IMR-90 (cell line): Measurements from ENCODE around the gene CFAP299. TPM values are rescaled to one million over a fixed set of nuclear protein-coding genes. Genes with fewer than 3 reads are reported as not detected.

Source experiments
- ATAC-seq: fragments of 200-7000 bp; cut with Tn5 transposase; 2 replicates; pipeline ENCODE4 v1.9.1; 2020; ENCODE audit warnings: low read depth, mild to moderate bottlenecking, moderate library complexity
- BruUV-seq: library from RNA; stranded (reverse); fragments of 400-500 nt; replicated peaks from 2 replicates; lab custom pipeline; 2021; lab: Mats Ljungman, UMichigan
- CTCF ChIA-PET: fragments of 300-600 bp; formaldehyde crosslinking; extraction: SDS; loops from one replicate; lab custom pipeline; 2021; ENCODE audit warnings: antibody characterized with exemption; lab: Yijun Ruan, JAX
- POLR2A ChIA-PET: fragments of 300-600 bp; sonication (Branson Sonifier 250); formaldehyde crosslinking; loops from one replicate; lab custom pipeline; 2022; ENCODE audit warnings: antibody characterized with exemption; ENCODE audit not compliant: unreplicated experiment; lab: Charles Lee
- DNase-seq: peaks from one replicate; pipeline ENCODE4 v3.0.0; 2013
- H2AFZ ChIP-seq: replicated peaks from 2 replicates; pipeline ENCODE3; 2013; ENCODE audit warnings: low read length, mild to moderate bottlenecking; ENCODE audit not compliant: poor library complexity
- H2AK5ac ChIP-seq: 2 replicates; pipeline ENCODE4 v1.6.1; 2013; ENCODE audit warnings: low read depth, low read length, inconsistent platforms
- H2AK9ac ChIP-seq: replicated peaks from 2 replicates; pipeline ENCODE3; 2013; ENCODE audit warnings: mild to moderate bottlenecking, low read depth, low read length, moderate library complexity; ENCODE audit not compliant: poor library complexity
- H2BK120ac ChIP-seq: 2 replicates; pipeline ENCODE4 v1.6.1; 2013; ENCODE audit warnings: low read depth, low read length, inconsistent platforms
- H2BK15ac ChIP-seq: 3 replicates; pipeline ENCODE4 v1.6.1; 2013; ENCODE audit warnings: low read depth, low read length, inconsistent platforms
- H2BK20ac ChIP-seq: 2 replicates; pipeline ENCODE4 v1.6.1; 2013; ENCODE audit warnings: low read depth, mild to moderate bottlenecking, inconsistent platforms, low read length, moderate library complexity
- H2BK5ac ChIP-seq: 2 replicates; pipeline ENCODE4 v1.6.1; 2013; ENCODE audit warnings: mild to moderate bottlenecking, low read depth, low read length, inconsistent platforms; ENCODE audit not compliant: poor library complexity, severe bottlenecking
- H3K14ac ChIP-seq: replicated peaks from 2 replicates; pipeline ENCODE4 v1.6.1; 2013; ENCODE audit warnings: low read depth, low read length, inconsistent platforms
- H3K18ac ChIP-seq: 2 replicates; pipeline ENCODE4 v1.6.1; 2013; ENCODE audit warnings: low read depth, low read length, control low read depth
- H3K23ac ChIP-seq: 2 replicates; pipeline ENCODE4 v1.6.1; 2013; ENCODE audit warnings: low read depth, low read length, inconsistent platforms
- H3K27ac ChIP-seq: 2 replicates; pipeline ENCODE4 v1.5.1; 2013; ENCODE audit warnings: mild to moderate bottlenecking, control low read depth, low read length; ENCODE audit not compliant: insufficient read depth
- H3K27me3 ChIP-seq: 2 replicates; pipeline ENCODE4 v1.6.1; 2013; ENCODE audit warnings: low read length; ENCODE audit not compliant: control insufficient read depth, insufficient read depth
- H3K36me3 ChIP-seq: 2 replicates; pipeline ENCODE4 v1.6.1; 2013; ENCODE audit warnings: low read length, mixed read lengths; ENCODE audit not compliant: control insufficient read depth, insufficient read depth
- H3K4ac ChIP-seq: 2 replicates; pipeline ENCODE4 v1.6.1; 2013; ENCODE audit warnings: low read depth, low read length, inconsistent platforms
- H3K4me1 ChIP-seq: 2 replicates; pipeline ENCODE4 v1.6.1; 2013; ENCODE audit warnings: low read length, mixed read lengths; ENCODE audit not compliant: control insufficient read depth, insufficient read depth
- H3K4me2 ChIP-seq: 2 replicates; pipeline ENCODE4 v1.6.1; 2013; ENCODE audit warnings: low read depth, mild to moderate bottlenecking, control low read depth, low read length, moderate library complexity
- H3K4me3 ChIP-seq: 2 replicates; pipeline ENCODE4 v1.5.1; 2013; ENCODE audit warnings: low read depth, mild to moderate bottlenecking, control low read depth, low read length, moderate library complexity; ENCODE audit not compliant: insufficient read depth
- H3K56ac ChIP-seq: 2 replicates; pipeline ENCODE4 v1.6.1; 2013; ENCODE audit warnings: low read length, inconsistent platforms; ENCODE audit not compliant: insufficient read depth; ENCODE audit errors: extremely low read depth
- H3K79me1 ChIP-seq, 2 experiments: 2 replicates each; pipeline ENCODE4 v1.6.1; 2013; ENCODE audit warnings: low read length in 2 of 2, inconsistent platforms in 1 of 2, low read depth in 1 of 2
- H3K9ac ChIP-seq: 2 replicates; pipeline ENCODE4 v1.6.1; 2013; ENCODE audit warnings: low read depth, low read length, control low read depth
- H3K9me1 ChIP-seq: 2 replicates; pipeline ENCODE4 v1.6.1; 2013; ENCODE audit warnings: low read length, inconsistent platforms; ENCODE audit not compliant: insufficient read depth
- H3K9me3 ChIP-seq: 2 replicates; pipeline ENCODE4 v1.6.1; 2013; ENCODE audit warnings: low read length; ENCODE audit not compliant: control insufficient read depth, insufficient read depth
- H4K20me1 ChIP-seq: 2 replicates; pipeline ENCODE4 v1.6.1; 2013; ENCODE audit warnings: low read length, inconsistent platforms; ENCODE audit not compliant: insufficient read depth
- H4K5ac ChIP-seq: 2 replicates; pipeline ENCODE4 v1.6.1; 2013; ENCODE audit warnings: mild to moderate bottlenecking, low read depth, low read length, control low read depth
- H4K8ac ChIP-seq, 2 experiments: 2 replicates each; pipeline ENCODE4 v1.6.1; 2013; ENCODE audit warnings: low read depth in 2 of 2, low read length in 2 of 2, control low read depth in 1 of 2, inconsistent platforms in 1 of 2
- H4K91ac ChIP-seq: 2 replicates; pipeline ENCODE4 v1.6.1; 2013; ENCODE audit warnings: low read depth, low read length, inconsistent platforms; ENCODE audit not compliant: insufficient read depth
- BHLHE40 ChIP-seq: fragments of 150-350 bp; IDR thresholded peaks from 2 replicates; pipeline ENCODE4 v1.6.1; 2016; ENCODE audit warnings: mild to moderate bottlenecking, low read depth, low read length
- CEBPB ChIP-seq: IDR thresholded peaks from 2 replicates; pipeline ENCODE4 v1.6.1; 2012; ENCODE audit warnings: low read depth, low read length, improper control_type of control experiment
- CHD1 ChIP-seq: IDR thresholded peaks from 2 replicates; pipeline ENCODE4 v1.6.1; 2012; ENCODE audit warnings: low read depth, low read length, improper control_type of control experiment
- CTCF ChIP-seq: conservative IDR thresholded peaks from 2 replicates; pipeline ENCODE4 v1.5.1; 2012; ENCODE audit warnings: mild to moderate bottlenecking, low read depth, low read length, improper control_type of control experiment
- FOS ChIP-seq: fragments of 150-350 bp; IDR thresholded peaks from 2 replicates; pipeline ENCODE4 v1.6.1; 2016; ENCODE audit warnings: low read depth, low read length
- MAFK ChIP-seq: IDR thresholded peaks from 2 replicates; pipeline ENCODE4 v1.6.1; 2012; ENCODE audit warnings: low read depth, low read length, improper control_type of control experiment
- MAZ ChIP-seq: IDR thresholded peaks from 2 replicates; pipeline ENCODE4 v1.6.1; 2012; ENCODE audit warnings: low read depth, mild to moderate bottlenecking, low read length, improper control_type of control experiment, moderate library complexity, borderline replicate concordance
- MXI1 ChIP-seq: IDR thresholded peaks from 2 replicates; pipeline ENCODE4 v1.6.1; 2012; ENCODE audit warnings: low read depth, mild to moderate bottlenecking, low read length, moderate library complexity, borderline replicate concordance
- NFE2L2 ChIP-seq: fragments of 150-350 bp; IDR thresholded peaks from 2 replicates; pipeline ENCODE4 v1.6.1; 2016; ENCODE audit warnings: low read depth, mild to moderate bottlenecking, low read length
- POLR2A ChIP-seq: IDR thresholded peaks from 2 replicates; pipeline ENCODE4 v1.6.1; 2012; ENCODE audit warnings: mild to moderate bottlenecking, low read depth, low read length
- RAD21 ChIP-seq: IDR thresholded peaks from 2 replicates; pipeline ENCODE4 v1.6.1; 2012; ENCODE audit warnings: low read length, improper control_type of control experiment
- RCOR1 ChIP-seq: IDR thresholded peaks from 2 replicates; pipeline ENCODE4 v1.6.1; 2012; ENCODE audit warnings: mild to moderate bottlenecking, low read length, improper control_type of control experiment; ENCODE audit not compliant: insufficient replicate concordance
- RFX5 ChIP-seq: IDR thresholded peaks from 2 replicates; pipeline ENCODE4 v1.8.0; 2012; ENCODE audit warnings: low read depth, mild to moderate bottlenecking, low read length, moderate library complexity
- SMC3 ChIP-seq: fragments of 150-350 bp; IDR thresholded peaks from 2 replicates; pipeline ENCODE4 v1.6.1; 2016; ENCODE audit warnings: low read depth, mild to moderate bottlenecking, antibody characterized with exemption, low read length, moderate library complexity
- dilution Hi-C: fragments of 300-500 bp; cut with HindIII; formaldehyde crosslinking; loops from one replicate; pipeline ENCODE4 v1.14.3; 2018; ENCODE audit warnings: low sequenced_read_pairs; ENCODE audit not compliant: unreplicated experiment
- in situ Hi-C: fragments of 300-500 bp; cut with MboI; formaldehyde crosslinking; loops from 3 replicates; pipeline ENCODE4 v1.14.3; 2019; ENCODE audit warnings: low sequenced_read_pairs, inconsistent platforms, mixed read lengths
- intact Hi-C: fragments of 100-400 bp; cut with micrococcal nuclease; formaldehyde crosslinking; loops from 2 replicates; pipeline ENCODE4 v1.10.0; 2022
- polyA plus RNA-seq, 3 experiments: library from polyadenylated mRNA; depleted of rRNA; stranded (reverse); fragments of >200 nt; gene quantifications; 2 replicates each; pipeline ENCODE4 v1.2.3, GENCODE V29; 2012; ENCODE audit warnings: low replicate concordance in 1 of 3
- total RNA-seq: library from RNA; depleted of rRNA; stranded (reverse); fragments of >200 nt; gene quantifications from 2 replicates; pipeline ENCODE4 v1.2.3, GENCODE V29; 2012
- TF ChIP-seq, protein P1 (sequence below): fragments of 150-350 bp; IDR thresholded peaks from 2 replicates; pipeline ENCODE4 v1.6.1; 2016; ENCODE audit warnings: low read depth, mild to moderate bottlenecking, low read length, moderate library complexity, borderline replicate concordance
- TF ChIP-seq, protein P2 (sequence below): fragments of 150-350 bp; IDR thresholded peaks from 2 replicates; pipeline ENCODE4 v1.6.1; 2017; ENCODE audit warnings: mild to moderate bottlenecking, antibody characterized with exemption, low read length, low read depth

CFAP299 gene
- total and polyA plus RNA-seq, 2 of the 4 experiments (the other 2 are of a cell fraction), result 1.0 to 1.1 TPM

- Histone ChIP-seq H3K23ac (no peak overlapping the region), H2AK5ac (peak overlapping the region; percentile 69; the same call in 1 of the 2 replicates), H2BK15ac (peak overlapping the region; percentile 29; the same call in 1 of the 3 replicates), H3K56ac (no peak overlapping the region), H4K5ac (no peak overlapping the region), H3K9me1 (peaks cover 2% of the 10 kb centered on the region; the same call in 1 of the 2 replicates), H2BK5ac (no peak overlapping the region), H2AFZ (no peak overlapping the region), H4K8ac (no peak overlapping the region; a peak in 2 of 4 replicates), H3K4me1 (peaks cover 5% of the 10 kb centered on the region), H3K14ac (peak overlapping the region; percentile 56; the same call in 1 of the 2 replicates), H2BK120ac (peak overlapping the region; percentile 44), H3K27ac (no peak overlapping the region), H3K9ac (no peak overlapping the region), H4K91ac (no peak overlapping the region), H3K36me3 (no peaks in the 10 kb centered on the region), H3K4me3 (no peak overlapping the region), H3K9me3 (no peaks in the 10 kb centered on the region), H2AK9ac (peak overlapping the region; percentile 49), H3K18ac (no peak overlapping the region), H4K20me1 (no peaks in the 10 kb centered on the region), H3K27me3 (no peaks in the 10 kb centered on the region), H3K4me2 (peak overlapping the region; percentile 10; the same call in 1 of the 2 replicates), H2BK20ac (peak overlapping the region; percentile 63; the same call in 1 of the 2 replicates), H3K79me1 (peaks cover 0 to 20% of the 10 kb centered on the region in 2 experiments; a peak in 2 of 4 replicates), H3K4ac (peak overlapping the region; percentile 53; the same call in 1 of the 2 replicates)
- ChIA-PET POLR2A (no interaction called here), CTCF (interaction anchor here (0.6 to 1.5 kb wide), 17 partner anchors 9 to 120 kb away, joined by 3 to 15 read pairs (median 4); partner anchors contain the start of genes CFAP299 and FGF5)
- in situ Hi-C loops, result no loop called here
- BruUV-seq, result no TSS peak
- DNase-seq (peak; percentile 68), ATAC-seq (peak; percentile 97)
- no peak for TF ChIP-seq RFX5
- TF ChIP-seq CHD1, result no peak
- peak; percentile 57 for TF ChIP-seq SMC3
- TF ChIP-seq CTCF, result peak; percentile 69
- TF ChIP-seq CEBPB, result no peak
- TF ChIP-seq MXI1, result no peak
- TF ChIP-seq, protein P1, sequence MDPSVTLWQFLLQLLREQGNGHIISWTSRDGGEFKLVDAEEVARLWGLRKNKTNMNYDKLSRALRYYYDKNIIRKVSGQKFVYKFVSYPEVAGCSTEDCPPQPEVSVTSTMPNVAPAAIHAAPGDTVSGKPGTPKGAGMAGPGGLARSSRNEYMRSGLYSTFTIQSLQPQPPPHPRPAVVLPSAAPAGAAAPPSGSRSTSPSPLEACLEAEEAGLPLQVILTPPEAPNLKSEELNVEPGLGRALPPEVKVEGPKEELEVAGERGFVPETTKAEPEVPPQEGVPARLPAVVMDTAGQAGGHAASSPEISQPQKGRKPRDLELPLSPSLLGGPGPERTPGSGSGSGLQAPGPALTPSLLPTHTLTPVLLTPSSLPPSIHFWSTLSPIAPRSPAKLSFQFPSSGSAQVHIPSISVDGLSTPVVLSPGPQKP, result no peak
- TF ChIP-seq POLR2A, result no peak
- TF ChIP-seq RAD21, result peak; percentile 74
- peak; percentile 37; the same call in 1 of the 2 replicates for TF ChIP-seq FOS
- TF ChIP-seq NFE2L2, result no peak
- no peak for TF ChIP-seq MAFK
- TF ChIP-seq, protein P2, sequence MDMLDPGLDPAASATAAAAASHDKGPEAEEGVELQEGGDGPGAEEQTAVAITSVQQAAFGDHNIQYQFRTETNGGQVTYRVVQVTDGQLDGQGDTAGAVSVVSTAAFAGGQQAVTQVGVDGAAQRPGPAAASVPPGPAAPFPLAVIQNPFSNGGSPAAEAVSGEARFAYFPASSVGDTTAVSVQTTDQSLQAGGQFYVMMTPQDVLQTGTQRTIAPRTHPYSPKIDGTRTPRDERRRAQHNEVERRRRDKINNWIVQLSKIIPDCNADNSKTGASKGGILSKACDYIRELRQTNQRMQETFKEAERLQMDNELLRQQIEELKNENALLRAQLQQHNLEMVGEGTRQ, result no peak
- TF ChIP-seq BHLHE40, result no peak
- TF ChIP-seq RCOR1, result no peak
- no peak for TF ChIP-seq MAZ
- intact Hi-C loops, result loop anchor here (1.0 to 5.0 kb wide), 2 partner anchors 55 to 101 kb away; partner anchors contain the start of gene FGF5
- dilution Hi-C loops, result no loop called here
Observed at GRCh38 chr4:80322716-80323115, 12.8 kb upstream of the CFAP299 start.
